Measurements from ENCODE around the gene REEP3.

The REEP3 gene

GRCh38 chr10:63671317-63671937, 150.2 kb downstream of the REEP3 start:
- no peak for DNase-seq

GRCh38 chr10:63672491-63672890, 151.3 kb downstream of the REEP3 start:
- DNase-seq, result no peak

GRCh38 chr10:63673246-63673645, 152.0 kb downstream of the REEP3 start:
- no peak for DNase-seq

GRCh38 chr10:63673846-63674245, 152.6 kb downstream of the REEP3 start:
- DNase-seq, result no peak
